HEK293T (cell line): ENCODE measurements around the gene SH3BP5L.

Source experiments
- ARNT ChIP-seq: fragments of 450-650 bp; IDR thresholded peaks from 2 replicates; pipeline ENCODE4 v1.6.1; 2017; ENCODE audit warnings: mild to moderate bottlenecking
- BHLHE40 ChIP-seq: fragments of 450-650 bp; IDR thresholded peaks from 2 replicates; pipeline ENCODE4 v1.6.1; 2016; ENCODE audit warnings: mild to moderate bottlenecking, moderate library complexity, borderline replicate concordance
- CTBP1 ChIP-seq: fragments of 450-650 bp; IDR thresholded peaks from 2 replicates; pipeline ENCODE4 v1.6.1; 2016; ENCODE audit warnings: borderline replicate concordance
- ELF4 ChIP-seq: fragments of 450-650 bp; IDR thresholded peaks from 2 replicates; pipeline ENCODE4 v1.6.1; 2017; ENCODE audit warnings: antibody characterized with exemption
- FOXA1 ChIP-seq: fragments of 450-650 bp; IDR thresholded peaks from 2 replicates; pipeline ENCODE4 v1.6.1; 2016; ENCODE audit warnings: mild to moderate bottlenecking
- FOXK2 ChIP-seq: fragments of 450-650 bp; IDR thresholded peaks from 2 replicates; pipeline ENCODE4 v1.6.1; 2016; ENCODE audit warnings: mild to moderate bottlenecking
- FOXM1 ChIP-seq: fragments of 450-650 bp; IDR thresholded peaks from 2 replicates; pipeline ENCODE4 v1.6.1; 2017; ENCODE audit warnings: mild to moderate bottlenecking, borderline replicate concordance
- L3MBTL2 ChIP-seq: fragments of 450-650 bp; conservative IDR thresholded peaks from 2 replicates; pipeline ENCODE4 v1.6.1; 2016; ENCODE audit warnings: mild to moderate bottlenecking
- NFRKB ChIP-seq: fragments of 450-650 bp; IDR thresholded peaks from 2 replicates; pipeline ENCODE4 v1.6.1; 2016; ENCODE audit warnings: mild to moderate bottlenecking, moderate library complexity
- PKNOX1 ChIP-seq: fragments of 450-650 bp; IDR thresholded peaks from 2 replicates; pipeline ENCODE4 v1.6.1; 2016
- SP1 ChIP-seq: fragments of 450-650 bp; IDR thresholded peaks from 2 replicates; pipeline ENCODE4 v1.6.1; 2017
- SUZ12 ChIP-seq: fragments of 450-650 bp; IDR thresholded peaks from 2 replicates; pipeline ENCODE4 v1.6.1; 2016; ENCODE audit warnings: mild to moderate bottlenecking
- TARDBP ChIP-seq: fragments of 450-650 bp; IDR thresholded peaks from 2 replicates; pipeline ENCODE4 v1.6.1; 2016
- ZNF384 ChIP-seq: fragments of 450-650 bp; IDR thresholded peaks from 2 replicates; pipeline ENCODE4 v1.6.1; 2016

- TF ChIP-seq ELF4 (peak; percentile 46; the same call in 1 of the 2 replicates), SUZ12 (no peak), SP1 (no peak), FOXA1 (no peak), BHLHE40 (no peak), NFRKB (no peak), ZNF384 (no peak), CTBP1 (no peak), ARNT (no peak), L3MBTL2 (peak; percentile 65), TARDBP (no peak), FOXM1 (no peak), PKNOX1 (no peak), FOXK2 (no peak)
Measured at GRCh38 chr1:248825909-248826760, at the start of gene SH3BP5L.
